Mucosa of descending colon (tissue), 3 donors: ENCODE results near the gene TLN1. TPM values are rescaled to one million over a fixed set of nuclear protein-coding genes. Genes with fewer than 3 reads are reported as not detected.

Experiments
- ATAC-seq: fragments of 200-7000 bp; cut with Tn5 transposase; one replicate; pipeline ENCODE4 v1.9.1; 2020; ENCODE audit warnings: mild to moderate bottlenecking, moderate library complexity
- DNase-seq, 3 donors: peaks; one replicate each; pipeline ENCODE4 v3.0.0-alpha.2; 2020
- H3K36me3 ChIP-seq: fragments of 200-600 bp; one replicate; pipeline ENCODE4 v1.8.0; 2021; ENCODE audit warnings: low read depth, mild to moderate bottlenecking
- H3K4me1 ChIP-seq: fragments of 200-600 bp; one replicate; pipeline ENCODE4 v1.8.0; 2021; ENCODE audit warnings: low read depth, mild to moderate bottlenecking
- H3K4me3 ChIP-seq: fragments of 200-600 bp; one replicate; pipeline ENCODE4 v1.8.0; 2021; ENCODE audit warnings: mild to moderate bottlenecking
- H3K9me3 ChIP-seq: fragments of 200-600 bp; one replicate; pipeline ENCODE4 v1.8.0; 2021; ENCODE audit warnings: mild to moderate bottlenecking
- intact Hi-C, 2 donors: fragments of 100-400 bp; cut with DNase I in 1 of 2; cut with micrococcal nuclease in 1 of 2; formaldehyde crosslinking; loops; one replicate each; pipeline versions ENCODE4 v1.11.0 to v1.11.1; 2022; cut with DNase I, micrococcal nuclease
- total RNA-seq, 3 donors: library from RNA; stranded (reverse); fragmentation: NEBNext Ultra II Directional in 2 of 3; extraction: Animal tissue kit (Norgen Biotek cat#: 25700) in 2 of 3; gene quantifications; one replicate each; pipeline versions ENCODE4 v1.2.1 to v1.2.4, GENCODE V29; 2021 to 2023
- TF ChIP-seq, protein P1 (sequence below): fragments of 200-600 bp; IDR thresholded peaks from one replicate; pipeline ENCODE4 v1.8.0; 2022; ENCODE audit warnings: antibody characterized with exemption, mild to moderate bottlenecking
- donor health status: DM: no; HTN: no; CAD: no; lungs with moderate emphysema.
- donor health status: DM: no; HTN: no; CAD: no.
- donor health status: DM: no; HTN: yes; CAD: no.

The TLN1 gene
- total RNA-seq, 3 donors from 2014 or later, result 154 to 720 (median 189) TPM

DNA sequence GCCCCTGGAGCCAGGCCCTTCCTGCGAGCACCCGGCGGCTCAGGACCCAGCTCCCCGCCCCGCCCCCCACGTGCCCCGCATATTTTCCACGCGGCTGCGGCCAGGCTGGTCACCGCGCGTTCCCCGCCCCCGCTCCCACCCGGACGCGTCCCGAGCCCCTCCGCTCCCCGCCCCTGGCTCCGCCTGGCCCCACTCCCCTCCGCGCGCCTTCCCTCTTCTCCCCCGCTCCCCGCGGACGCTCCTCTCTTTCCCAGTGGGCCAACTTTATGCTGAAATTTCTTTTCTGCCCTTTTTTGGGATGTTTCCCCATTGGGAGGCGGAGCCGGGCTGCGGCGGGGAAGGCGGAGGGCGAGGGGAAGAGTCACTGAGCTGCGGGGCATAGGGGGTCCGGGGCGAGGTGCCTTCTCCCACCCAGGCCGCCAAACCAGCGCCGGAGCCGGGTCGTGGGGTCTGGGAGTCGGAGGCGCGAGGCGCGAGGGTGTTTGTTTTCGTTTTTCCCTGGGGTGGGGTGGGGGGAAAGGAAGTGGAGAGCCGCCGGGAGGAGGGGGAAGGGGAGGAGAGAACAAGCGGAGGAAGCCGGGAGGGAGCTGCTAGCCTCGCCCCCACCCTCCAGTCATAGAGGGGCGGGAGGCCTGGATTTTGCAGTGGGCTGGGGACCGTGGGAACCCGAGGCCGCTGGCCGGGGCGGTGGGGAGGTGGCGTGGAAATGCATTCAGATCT is 41.2 kb downstream of the TLN1 start:
- Histone ChIP-seq H3K4me1 (peaks cover 8% of the 10 kb centered on the region), H3K9me3 (no peaks in the 10 kb centered on the region), H3K36me3 (no peaks in the 10 kb centered on the region), H3K4me3 (peak overlapping the region; percentile 44)
- intact Hi-C loops, result no loop called here
- TF ChIP-seq, protein P1, sequence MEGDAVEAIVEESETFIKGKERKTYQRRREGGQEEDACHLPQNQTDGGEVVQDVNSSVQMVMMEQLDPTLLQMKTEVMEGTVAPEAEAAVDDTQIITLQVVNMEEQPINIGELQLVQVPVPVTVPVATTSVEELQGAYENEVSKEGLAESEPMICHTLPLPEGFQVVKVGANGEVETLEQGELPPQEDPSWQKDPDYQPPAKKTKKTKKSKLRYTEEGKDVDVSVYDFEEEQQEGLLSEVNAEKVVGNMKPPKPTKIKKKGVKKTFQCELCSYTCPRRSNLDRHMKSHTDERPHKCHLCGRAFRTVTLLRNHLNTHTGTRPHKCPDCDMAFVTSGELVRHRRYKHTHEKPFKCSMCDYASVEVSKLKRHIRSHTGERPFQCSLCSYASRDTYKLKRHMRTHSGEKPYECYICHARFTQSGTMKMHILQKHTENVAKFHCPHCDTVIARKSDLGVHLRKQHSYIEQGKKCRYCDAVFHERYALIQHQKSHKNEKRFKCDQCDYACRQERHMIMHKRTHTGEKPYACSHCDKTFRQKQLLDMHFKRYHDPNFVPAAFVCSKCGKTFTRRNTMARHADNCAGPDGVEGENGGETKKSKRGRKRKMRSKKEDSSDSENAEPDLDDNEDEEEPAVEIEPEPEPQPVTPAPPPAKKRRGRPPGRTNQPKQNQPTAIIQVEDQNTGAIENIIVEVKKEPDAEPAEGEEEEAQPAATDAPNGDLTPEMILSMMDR, result no peak
- DNase-seq (peak; percentile 73 to 77 (median 76)), ATAC-seq (peak; percentile 65)

DNA sequence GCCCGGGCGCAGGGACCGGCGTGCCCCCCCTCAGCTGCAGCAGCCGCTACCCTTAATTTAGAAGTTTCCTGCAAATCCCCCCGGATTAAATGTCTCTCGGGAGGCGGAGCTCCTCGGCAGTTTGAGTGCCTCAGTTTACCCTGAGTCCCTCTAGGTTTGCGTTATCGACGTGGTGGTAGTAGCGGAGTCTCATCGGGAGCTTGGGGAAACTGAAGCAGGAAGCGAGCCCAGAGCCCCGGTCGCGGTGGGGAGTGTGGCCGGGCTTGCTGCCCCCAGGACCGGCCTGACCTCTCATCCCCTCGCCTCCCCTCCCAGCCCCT is 41.7 kb downstream of the TLN1 start:
- Histone ChIP-seq H3K4me3 (peak overlapping the region; percentile 44), H3K36me3 (no peaks in the 10 kb centered on the region), H3K4me1 (peaks cover 7% of the 10 kb centered on the region), H3K9me3 (no peaks in the 10 kb centered on the region)
- ATAC-seq (no peak), DNase-seq (no peak)
- TF ChIP-seq, protein P1, result no peak
- intact Hi-C loops, result no loop called here

DNA sequence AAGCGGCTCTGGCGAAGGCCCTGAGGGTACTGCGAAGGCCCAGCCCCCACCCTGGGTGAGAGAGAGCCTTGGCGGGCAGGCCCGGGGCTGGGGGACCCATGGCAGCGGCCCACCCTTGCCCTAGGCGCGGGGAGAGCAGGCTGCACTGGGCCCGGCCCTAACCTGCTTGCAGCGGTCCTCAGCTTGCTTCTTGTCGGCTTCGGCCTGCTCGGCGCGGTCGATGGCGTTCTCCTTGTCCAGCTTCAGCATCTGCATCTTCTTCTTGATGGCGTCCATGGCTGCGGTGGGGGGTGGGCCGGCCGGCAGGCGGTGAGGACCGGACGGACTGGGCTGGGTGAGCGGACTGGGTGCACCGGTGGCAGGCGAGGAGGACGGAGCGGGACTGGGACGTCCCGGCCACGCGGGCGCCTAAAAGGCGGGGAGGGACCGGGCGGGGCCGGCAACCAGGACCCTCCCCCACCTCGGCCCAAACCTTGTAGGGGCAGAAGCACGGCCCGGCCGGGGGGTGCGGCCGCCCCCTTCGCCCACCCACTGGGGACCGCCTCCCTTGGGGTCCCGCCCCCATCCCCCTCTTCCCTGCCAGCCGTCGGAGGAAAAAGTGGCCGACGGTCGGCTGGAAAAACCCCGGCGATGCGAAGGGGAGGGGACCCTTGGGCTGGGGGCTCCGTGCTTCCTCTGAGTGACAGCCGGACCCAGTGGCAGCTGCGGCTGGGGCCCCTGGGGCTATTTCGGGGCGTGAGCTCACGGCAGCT is 42.3 kb downstream of the TLN1 start, which contains the start of gene TPM2:
TPM2 (minus strand) TSS at position 384 of the 752 bp plus-strand sequence; CDS start at position 276, 108 bp downstream.
- TF ChIP-seq, protein P1, result no peak
- Histone ChIP-seq H3K36me3 (no peaks in the 10 kb centered on the region), H3K9me3 (no peaks in the 10 kb centered on the region), H3K4me3 (peak within 1 kb of the TSS; percentile 44), H3K4me1 (peaks cover 7% of the 10 kb centered on the region)
- peak; percentile 48 to 72 (median 68) for DNase-seq
- ATAC-seq, result peak; percentile 45
- intact Hi-C loops, result no loop called here

DNA sequence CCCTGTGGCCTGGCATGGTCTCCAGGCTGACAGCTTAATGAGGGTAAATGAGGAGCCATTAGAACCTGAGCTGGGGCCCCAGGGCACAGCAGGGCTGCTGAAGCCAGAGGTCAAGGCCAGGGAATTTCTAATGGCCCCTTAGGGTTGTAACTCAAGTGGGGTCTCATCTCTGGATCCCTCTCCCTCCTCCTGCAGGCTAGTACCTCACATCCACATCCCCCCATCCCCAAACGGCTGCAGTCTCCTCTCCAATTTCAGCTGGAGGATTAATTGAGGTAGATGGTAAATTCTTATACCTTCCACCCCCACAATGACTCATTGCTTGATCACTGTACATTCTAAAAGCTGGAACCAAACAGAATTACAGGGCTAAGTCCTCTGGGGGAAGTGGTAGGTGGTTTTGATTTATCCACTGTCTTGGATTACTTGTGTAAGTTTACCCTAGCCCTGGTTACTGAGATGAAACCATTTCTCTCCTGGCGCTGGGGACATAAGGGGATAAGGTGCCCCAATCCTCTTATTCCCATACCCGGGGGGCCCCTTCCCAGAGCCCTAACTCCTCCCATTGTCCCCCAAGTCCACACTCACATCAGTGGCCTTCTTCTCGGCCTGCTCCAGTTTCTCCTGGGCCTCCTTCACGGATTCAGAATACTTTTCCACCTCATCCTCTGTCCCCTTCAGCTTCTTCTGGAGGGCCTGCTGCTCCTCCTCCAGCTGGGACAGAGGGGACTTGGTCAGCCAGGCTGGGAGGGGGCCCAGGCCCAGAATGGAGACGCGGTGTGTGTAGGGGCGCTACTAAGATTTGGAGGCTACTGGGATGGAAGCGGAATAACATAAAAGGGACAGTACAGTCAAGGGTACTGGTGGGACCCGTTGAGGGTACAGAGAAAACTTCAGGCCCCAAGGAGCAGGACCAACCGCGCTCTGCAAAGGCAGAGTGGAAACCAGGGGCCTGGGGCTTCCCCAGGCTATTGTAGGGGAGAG is 43.1 kb downstream of the TLN1 start:
- TF ChIP-seq, protein P1, result no peak
- Histone ChIP-seq H3K4me3 (peak overlapping the region; percentile 1), H3K36me3 (no peaks in the 10 kb centered on the region), H3K4me1 (peaks cover 7% of the 10 kb centered on the region), H3K9me3 (no peaks in the 10 kb centered on the region)
- DNase-seq, result peak in 1 of 3 donors; percentile 35
- intact Hi-C loops, result no loop called here
- peak; percentile 8 for ATAC-seq

DNA sequence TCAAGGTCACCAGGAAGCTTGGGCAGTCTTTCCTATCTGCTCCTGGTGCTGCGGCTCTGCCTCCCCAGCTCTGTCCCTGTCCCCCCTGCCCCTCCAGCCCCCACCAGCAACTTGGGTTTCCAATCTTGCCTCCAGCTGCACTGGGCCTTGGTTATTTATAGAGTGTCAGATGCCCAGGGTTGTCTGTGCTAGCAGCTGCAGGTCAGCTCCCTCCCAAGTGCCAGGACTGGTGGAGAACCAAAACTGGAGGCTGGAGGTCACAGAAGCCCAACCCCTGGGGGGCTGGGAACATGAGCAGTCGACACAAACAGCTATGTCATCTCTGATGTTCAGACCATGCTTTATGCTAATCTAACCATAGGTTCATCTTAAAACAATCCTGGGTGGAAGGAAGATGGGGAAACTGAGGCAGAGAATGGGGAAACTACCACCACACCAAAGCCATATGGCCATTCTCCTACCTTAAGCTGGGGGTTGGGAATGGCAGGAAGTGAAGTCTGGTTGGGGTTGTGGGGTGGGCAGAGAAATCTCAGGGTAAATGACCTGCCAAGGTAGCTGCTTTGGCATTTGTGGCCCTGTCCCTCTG is 43.9 kb downstream of the TLN1 start:
- Histone ChIP-seq H3K9me3 (no peaks in the 10 kb centered on the region), H3K4me3 (no peak overlapping the region), H3K36me3 (no peaks in the 10 kb centered on the region), H3K4me1 (peaks cover 7% of the 10 kb centered on the region)
- DNase-seq, result peak in 1 of 3 donors; percentile 5
- ATAC-seq, result no peak
- intact Hi-C loops, result no loop called here
- TF ChIP-seq, protein P1, result no peak
